NK-92 (cell line): ENCODE measurements around the gene VN1R2.
"Not testable (repeated sequence)": the region's sequence is repeated elsewhere in the genome, so short reads cannot be mapped to it uniquely, and the experiment has no call there.

Source experiments
- DNase-seq: peaks from one replicate; lab custom pipeline; 2025; ENCODE audit not compliant: unreplicated experiment; lab: John Stamatoyannopoulos, UW

Gene VN1R2, protein sequence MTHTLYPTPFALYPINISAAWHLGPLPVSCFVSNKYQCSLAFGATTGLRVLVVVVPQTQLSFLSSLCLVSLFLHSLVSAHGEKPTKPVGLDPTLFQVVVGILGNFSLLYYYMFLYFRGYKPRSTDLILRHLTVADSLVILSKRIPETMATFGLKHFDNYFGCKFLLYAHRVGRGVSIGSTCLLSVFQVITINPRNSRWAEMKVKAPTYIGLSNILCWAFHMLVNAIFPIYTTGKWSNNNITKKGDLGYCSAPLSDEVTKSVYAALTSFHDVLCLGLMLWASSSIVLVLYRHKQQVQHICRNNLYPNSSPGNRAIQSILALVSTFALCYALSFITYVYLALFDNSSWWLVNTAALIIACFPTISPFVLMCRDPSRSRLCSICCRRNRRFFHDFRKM

DNA sequence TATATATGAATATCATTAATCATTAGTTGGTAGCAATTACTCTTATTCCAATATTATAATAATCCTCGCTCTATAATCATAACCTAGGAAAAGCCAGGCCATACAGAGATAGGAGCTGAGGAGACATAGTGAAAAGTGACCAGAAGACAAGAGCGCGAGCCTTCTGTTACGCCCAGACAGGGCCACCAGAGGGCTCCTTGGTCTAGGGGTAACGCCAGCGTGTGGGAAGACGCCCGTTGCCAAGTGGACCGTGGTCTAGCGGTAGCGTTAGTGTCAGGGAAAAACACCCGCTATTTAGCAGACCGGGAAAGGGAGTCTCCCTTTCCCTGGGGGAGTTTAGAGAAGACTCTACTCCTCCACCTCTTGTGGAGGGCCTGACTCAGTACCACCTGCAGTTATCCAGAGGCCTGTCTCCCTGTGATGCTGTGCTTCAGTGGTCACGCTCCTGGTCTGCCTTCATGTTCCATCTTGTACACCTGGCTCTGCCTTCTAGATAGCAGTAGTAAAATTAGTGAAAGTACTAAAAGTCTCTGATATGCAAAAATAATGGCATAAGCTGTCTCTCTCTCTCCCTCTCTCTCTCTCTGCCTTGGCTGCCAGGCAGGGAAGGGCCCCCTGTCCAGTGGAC lies at the start of gene VN1R2:
Gene VN1R2 (plus strand): TSS at position 578 of the 628 bp plus-strand sequence. CDS start 84 bp downstream, outside the sequence.
- not testable (repeated sequence) for DNase-seq

DNA sequence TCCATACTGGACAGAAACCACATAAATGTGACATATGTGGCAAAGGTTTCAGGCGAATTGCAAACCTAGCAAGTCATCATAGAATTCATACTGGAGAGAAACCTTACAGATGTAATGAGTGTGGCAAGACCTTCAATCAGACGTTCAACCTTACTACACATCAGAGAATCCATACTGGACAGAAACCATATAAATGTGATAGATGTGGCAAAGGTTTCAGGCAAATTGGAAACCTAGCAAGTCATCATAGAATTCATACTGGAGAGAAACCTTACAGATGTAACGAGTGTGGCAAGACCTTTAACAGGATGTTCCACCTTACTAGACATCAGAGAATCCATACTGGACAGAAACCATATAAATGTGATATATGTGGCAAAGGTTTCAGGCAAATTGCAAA lies 46.5 kb upstream of the VN1R2 start:
- not testable (repeated sequence) for DNase-seq

DNA sequence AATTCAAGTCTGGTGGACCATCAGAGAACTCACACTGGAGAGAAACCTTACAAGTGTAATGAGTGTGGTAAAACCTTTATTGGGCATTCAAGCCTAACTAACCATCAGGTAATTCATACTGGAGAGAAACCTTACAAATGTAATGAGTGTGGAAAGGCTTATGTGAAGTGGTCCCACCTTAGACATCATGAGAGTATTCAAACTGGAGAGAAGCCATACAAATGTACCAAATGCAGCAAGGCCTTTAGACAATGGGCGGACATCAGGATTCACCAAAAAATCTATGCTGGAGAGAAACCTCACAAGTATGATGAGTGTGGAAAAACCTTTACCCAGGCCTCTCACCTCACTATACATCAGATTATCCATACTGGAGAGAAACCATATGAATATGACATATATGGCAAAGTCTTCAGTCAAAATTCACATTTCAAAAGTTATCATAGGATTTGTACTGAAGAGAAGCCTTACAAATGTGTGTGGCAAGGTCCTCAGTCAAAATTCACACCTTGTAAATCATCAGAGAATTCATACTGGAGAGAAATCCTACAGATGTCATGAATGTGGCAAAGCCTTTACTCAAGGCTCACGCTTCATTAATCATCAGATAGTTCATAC lies 45.3 kb upstream of the VN1R2 start:
- no peak for DNase-seq

DNA sequence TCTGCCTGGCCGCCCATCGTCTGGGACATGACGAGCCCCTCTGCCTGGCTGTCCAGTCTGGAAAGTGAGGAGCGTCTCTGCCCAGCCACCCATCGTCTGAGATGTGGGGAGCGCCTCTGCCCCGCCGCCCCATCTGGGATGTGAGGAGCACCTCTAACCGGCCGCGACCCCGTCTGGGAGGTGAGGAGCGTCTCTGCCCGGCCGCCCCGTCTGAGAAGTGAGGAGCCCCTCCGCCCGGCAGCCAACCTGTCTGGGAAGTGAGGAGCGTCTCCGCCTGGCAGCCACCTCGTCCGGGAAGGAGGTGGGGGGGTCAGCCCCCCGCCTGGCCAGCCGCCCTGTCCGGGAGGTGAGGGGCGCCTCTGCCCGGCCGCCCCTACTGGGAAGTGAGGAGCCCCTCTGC lies 35.4 kb upstream of the VN1R2 start:
- DNase-seq = not testable (repeated sequence)

DNA sequence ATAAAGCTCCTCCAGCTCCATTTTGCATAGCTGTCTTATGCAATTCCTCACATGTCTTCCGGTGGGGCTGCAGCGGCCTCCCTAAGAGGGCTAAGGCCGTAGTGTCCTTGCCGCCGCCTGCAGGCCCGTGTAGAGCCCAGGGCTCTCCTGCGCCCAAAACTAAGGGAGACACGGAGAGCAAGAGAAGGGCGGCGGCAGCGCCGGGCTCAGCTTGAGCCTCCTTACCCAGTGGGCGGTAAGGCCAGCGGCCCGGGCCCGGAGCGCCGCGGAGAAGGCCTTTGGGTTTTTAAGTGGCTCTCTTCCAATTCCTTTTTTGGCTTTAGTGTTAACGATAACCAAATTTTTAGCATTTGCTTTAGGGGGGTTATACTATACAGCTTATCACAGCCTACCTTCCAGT lies 33.5 kb upstream of the VN1R2 start:
- DNase-seq = no peak

DNA sequence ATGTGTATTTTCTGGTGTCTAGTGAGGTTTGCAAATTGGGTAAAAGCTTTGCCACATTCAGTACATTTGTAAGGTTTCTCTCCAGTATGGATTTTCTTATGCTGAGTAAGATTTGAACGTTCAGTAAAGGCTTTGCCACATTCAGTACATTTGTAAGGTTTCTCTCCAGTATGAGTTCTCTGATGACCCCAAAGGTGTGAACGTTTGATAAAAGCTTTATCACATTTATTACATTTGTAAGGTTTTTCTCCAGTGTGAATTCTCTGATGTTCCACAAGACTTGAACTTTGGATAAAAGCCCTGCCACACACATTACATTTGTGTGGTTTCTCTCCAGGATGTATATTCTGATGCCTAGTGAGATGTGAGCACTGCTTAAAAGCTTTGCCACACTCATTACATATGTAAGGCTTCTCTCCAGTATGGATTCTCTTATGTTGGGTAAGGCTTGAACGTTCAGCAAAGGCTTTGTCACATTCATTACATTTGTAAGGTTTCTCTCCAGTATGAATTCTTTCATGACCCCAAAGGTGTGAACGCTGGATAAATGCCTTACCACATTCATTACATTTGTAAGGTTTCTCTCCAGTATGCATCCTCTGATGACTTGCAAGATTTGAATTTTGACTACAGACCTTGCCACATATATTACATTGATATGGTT lies 20.8 kb upstream of the VN1R2 start:
- no peak for DNase-seq

DNA sequence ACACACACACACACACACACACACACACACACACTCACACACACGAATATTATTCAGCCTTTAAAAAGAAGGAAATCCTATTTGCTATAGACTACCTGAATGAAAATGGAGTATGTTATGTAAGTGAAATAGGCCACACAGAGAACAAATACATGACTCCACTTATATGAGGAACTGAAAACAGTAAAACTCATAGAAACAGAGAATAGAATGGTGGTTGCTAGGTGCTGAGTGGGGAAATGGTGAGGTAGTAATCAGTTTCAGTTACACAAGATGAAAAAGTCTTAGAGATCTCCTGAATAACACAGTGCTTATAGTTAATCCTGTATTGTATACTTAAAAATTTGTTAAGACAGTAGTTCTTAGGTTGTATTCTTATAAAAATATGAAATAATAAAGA lies 11.6 kb upstream of the VN1R2 start:
- no peak for DNase-seq

DNA sequence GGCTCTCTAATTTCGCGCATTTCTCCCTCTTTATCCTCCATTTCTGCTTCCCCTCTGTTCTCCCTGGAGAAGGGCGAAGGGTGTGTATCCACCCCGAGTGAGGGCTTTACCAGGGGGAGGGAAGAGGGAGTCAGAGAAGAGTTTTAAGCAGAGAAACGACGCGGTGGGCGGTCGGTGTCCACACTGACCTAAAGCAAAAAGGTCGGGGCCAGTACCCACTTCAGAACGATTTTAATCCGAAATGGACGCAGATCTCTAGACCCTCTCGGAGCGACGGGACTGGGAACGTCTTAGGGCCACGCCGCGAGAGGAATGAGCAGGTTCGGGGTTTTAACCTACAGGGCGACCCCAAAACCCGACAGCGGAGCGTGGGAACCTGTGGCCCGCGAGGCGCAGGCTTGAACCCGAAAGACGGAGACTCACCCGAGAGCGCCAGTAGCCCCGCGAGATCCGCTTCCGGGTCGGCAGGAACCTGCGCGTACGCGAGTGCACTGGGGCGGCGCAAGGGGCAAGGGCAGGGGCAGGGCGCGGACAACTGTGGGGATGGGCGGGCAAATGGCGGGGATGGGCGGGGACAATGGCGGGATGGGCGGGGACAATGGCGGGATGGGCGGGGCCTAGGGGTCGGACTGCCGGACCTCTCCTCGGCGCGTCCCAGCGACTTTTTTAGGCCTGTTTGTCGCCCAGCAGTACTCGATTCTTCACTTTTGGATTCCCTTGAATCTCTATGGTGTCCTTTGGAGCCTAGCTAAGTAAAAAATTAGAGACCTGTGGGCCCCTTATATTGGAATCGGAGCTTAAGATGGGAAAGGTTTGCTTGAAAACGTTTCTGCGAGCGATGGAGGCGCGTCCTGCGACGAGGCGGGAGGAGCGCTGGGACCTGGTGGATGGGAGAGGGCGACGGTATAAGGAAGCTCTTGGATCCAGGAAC lies 3.4 kb upstream of the VN1R2 start, which contains the start of gene ZNF677:
Gene ZNF677 (minus strand): TSS at position 463 of the 931 bp plus-strand sequence. CDS start 3,323 bp downstream, outside the sequence.
- DNase-seq = peak; percentile 2

DNA sequence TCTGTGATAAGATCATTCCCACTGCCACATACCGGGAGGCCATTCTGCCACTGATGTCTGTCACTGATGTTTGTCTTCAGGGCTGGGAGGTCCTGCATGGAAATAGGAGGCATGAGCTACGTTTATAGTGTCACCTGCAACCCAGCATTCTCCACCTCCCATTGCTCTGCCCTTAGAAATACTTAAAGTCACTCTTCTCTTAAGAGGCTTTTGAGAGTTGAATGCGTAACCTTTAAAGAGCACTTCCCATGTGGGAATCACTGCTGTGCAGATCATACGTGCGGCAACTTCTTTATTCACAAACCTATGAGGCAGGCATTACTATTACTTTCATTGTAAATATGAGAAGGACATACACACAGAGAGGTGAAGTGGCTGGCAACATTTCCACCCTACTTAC lies 9.5 kb downstream of the VN1R2 start, which contains the start of gene VN1R4:
Gene VN1R4 (minus strand): TSS at position 101 of the 400 bp plus-strand sequence. CDS start 58 bp downstream, at position 43.
- not testable (repeated sequence) for DNase-seq

DNA sequence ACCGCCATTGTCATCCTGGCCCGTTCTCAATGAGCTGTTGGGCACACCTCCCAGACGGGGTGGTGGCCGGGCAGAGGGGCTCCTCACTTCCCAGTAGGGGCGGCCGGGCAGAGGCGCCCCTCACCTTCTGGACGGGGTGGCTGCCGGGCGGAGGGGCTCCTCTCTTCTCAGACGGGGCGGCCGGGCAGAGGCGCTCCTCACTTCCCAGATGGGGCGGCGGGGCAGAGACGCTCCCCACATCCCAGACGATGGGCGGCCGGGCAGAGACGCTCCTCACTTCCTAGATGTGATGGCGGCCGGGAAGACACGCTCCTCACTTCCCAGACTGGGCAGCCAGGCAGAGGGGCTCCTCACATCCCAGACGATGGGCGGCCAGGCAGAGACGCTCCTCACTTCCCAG lies 11.8 kb downstream of the VN1R2 start:
- DNase-seq = not testable (repeated sequence)

DNA sequence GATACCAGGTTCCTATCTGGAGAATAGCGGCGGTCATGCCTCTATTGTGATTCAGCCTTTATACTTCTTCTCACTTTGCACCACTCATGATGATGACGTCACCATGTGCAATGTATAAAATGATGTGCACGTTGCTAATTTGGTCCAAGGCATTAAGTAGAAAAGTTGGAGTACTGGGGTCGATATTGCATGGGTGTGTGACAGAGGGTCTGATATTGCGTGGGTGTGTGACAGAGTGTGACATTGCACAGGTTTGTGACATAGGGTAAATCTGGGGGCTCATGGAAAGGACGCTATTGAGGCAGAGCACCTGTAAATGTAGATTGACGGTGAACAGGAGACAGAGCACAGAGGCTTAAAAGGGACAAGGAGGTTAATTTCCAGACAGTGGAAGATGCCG lies 14.0 kb downstream of the VN1R2 start:
- no peak for DNase-seq

DNA sequence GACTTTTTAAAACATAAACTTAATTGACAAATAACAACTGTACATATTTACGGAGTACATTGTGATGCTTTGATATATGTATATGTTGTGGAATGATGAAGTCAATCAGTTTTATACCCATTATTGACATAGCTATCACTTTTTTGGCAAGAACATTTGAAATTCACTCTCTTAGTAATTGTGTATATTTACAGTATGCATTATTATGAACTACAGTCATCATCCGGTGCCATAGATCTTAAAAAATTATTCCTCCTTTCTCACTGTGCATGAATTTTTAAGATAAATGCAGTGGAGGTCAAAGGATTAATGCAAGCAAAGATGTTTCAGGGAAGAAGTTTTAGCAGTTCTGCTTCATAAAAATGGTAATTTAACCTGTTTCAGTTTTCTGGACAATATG lies 17.4 kb downstream of the VN1R2 start:
- no peak for DNase-seq

DNA sequence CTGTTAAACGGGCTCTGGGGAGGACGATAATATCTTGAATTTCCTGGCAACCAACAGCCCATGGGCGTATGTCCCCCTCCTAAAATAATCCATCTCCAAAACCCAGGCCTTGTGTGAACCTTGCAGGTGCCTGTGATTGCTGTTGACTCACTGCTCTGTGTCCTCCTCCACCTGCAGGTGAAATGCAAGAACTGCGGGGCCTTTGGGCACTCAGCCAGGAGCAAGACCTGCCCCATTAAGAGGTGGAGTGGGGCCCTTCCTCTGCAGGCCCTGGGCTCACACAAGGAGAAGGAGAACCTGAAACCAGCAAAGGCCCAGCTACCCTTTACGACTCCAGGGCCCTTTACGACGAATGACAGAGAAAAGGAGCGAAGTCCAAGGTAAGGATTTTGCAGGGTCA lies 23.9 kb downstream of the VN1R2 start:
- DNase-seq = not testable (repeated sequence)

DNA sequence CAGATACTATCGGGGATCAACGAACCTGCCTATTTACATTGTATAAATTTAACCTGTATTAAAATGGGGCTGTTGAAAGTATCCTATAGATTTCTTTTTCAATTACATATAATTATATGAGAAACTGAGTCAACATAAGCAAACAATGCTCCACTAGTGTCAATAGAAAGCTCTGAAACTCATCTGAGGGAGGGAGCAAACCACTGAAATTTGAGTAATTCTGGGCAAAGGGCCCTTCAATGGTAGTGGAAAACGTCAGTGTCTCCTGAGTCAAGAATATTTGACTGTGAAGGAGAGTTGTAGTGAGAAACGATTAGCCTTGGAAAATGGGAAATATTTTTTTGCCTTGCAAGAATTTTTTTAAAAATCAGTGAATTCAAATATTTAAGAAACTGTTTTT lies 27.0 kb downstream of the VN1R2 start:
- no peak for DNase-seq

DNA sequence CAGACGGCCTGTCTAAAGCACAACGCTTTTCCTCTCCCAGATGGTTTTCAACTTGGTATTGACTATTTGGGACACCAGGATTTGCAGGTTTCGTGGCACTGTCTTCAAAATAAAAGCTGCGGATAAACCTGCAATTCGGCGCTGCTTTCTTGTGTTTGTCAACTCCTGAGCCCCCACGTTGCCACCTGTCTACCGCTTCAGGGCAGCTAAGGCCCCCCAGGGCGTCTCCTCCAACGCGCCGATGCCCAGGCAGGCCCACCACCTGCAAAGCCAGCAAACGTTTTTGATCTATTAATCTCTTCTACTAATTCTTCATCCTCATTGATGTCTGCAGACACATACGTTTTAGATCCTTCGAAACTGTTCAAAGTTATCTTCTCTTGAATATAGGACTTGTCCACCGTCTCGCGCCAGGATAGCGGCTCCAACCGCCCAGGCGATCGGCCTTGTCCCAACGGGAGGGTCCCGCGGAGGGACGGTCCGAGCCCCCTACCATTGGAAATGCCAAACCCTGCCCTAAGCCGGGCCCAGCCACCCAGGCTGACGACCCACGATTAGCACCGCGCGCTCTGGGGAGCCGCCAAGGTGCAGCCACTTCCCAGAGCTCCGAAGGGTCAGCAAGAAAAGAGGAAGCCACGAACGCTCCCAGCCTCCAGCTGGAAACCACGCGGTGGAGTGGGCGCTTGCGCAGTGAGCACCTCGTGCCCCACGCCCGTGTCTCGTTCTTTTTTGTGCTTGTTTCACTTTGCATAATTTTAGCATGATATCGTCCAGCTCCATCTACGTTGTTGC lies 32.9 kb downstream of the VN1R2 start:
- no peak for DNase-seq

DNA sequence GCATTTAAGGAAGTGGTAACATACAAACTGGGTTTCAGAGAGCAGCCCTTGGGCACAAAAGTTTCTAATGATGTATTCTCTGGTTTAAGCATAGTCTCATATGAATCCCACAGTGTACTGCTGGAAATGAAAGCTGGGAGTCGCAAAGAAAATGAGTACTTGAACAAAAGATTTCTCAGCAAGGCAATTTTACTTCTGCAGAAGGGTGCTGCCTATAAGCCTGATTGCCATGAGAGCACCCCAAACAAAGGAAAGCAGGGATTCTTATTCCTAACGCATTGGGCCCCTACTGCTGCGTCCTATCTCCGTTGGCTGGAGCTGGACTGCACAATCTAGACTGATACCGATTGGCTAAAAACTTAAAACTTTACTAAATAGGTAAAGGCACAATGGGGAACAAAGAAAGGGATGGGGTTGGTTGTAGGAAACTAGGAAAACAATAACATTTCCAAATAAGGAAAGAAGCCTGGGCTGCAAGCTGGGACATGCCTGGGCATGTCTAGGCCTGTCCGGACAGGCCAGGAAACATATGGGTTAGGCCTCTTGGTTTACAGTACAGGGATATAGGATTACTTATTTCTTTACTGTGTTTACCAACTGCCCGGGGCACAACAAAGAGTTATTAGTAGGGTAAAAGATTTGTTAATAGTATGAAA lies 36.8 kb downstream of the VN1R2 start:
- DNase-seq = no peak

DNA sequence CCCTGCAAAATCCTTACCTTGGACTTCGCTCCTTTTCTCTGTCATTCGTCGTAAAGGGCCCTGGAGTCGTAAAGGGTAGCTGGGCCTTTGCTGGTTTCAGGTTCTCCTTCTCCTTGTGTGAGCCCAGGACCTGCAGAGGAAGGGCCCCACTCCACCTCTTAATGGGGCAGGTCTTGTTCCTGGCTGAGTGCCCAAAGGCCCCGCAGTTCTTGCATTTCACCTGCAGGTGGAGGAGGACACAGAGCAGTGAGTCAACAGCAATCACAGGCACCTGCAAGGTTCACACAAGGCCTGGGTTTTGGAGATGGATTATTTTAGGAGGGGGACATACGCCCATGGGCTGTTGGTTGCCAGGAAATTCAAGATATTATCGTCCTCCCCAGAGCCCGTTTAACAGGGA lies 43.2 kb downstream of the VN1R2 start:
- not testable (repeated sequence) for DNase-seq

DNA sequence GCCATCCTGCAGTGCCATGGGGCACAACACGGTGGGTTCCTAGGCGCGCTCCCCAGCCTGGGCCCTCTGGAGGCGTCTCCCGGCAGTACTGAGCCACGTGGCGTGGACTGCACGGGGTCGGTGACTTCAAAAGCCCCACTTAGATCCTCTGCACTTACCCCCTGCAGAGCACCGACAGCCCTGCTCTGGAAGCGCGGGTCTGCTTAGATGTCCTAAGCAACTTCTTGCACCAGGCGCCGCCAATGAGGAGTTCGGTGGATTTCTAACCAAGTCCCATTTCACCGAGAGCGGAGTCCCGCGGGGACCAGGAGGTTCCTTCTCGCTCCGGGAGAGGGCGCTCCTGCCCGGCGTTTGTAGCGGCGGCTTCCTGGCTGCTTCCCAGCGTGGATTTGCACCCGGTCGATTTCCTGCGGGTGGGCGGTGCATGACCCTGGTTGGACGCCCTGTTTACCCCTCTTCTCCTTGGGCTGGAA lies 50.3 kb downstream of the VN1R2 start:
- DNase-seq = no peak
